ENCODE results near the gene MED15.

GRCh38 chr22:20553947-20554741 lies 46.7 kb downstream of the MED15 start:
- TF ChIP-seq, protein P1, sequence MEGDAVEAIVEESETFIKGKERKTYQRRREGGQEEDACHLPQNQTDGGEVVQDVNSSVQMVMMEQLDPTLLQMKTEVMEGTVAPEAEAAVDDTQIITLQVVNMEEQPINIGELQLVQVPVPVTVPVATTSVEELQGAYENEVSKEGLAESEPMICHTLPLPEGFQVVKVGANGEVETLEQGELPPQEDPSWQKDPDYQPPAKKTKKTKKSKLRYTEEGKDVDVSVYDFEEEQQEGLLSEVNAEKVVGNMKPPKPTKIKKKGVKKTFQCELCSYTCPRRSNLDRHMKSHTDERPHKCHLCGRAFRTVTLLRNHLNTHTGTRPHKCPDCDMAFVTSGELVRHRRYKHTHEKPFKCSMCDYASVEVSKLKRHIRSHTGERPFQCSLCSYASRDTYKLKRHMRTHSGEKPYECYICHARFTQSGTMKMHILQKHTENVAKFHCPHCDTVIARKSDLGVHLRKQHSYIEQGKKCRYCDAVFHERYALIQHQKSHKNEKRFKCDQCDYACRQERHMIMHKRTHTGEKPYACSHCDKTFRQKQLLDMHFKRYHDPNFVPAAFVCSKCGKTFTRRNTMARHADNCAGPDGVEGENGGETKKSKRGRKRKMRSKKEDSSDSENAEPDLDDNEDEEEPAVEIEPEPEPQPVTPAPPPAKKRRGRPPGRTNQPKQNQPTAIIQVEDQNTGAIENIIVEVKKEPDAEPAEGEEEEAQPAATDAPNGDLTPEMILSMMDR (conservative IDR thresholded peaks at IDR 0.05) = no peak
- TF ChIP-seq EZH2 (IDR thresholded peaks at IDR 0.05; ENCODE audit: low read depth) = no peak

Measured in PC-9 (cell line).